K562 (cell line): ENCODE measurements around the gene ZGLP1. TPM values are rescaled to one million over a fixed set of nuclear protein-coding genes. Genes with fewer than 3 reads are reported as not detected.

Source experiments
- CHD7 ChIP-seq: fragments of 200-600 bp; sonication (generic); IDR thresholded peaks from one replicate; pipeline ENCODE4 v1.6.1; 2012; ENCODE audit warnings: mild to moderate bottlenecking, low read depth, low read length, inconsistent platforms
- DEAF1 ChIP-seq: fragments of 450-650 bp; formaldehyde crosslinking; IDR thresholded peaks from 2 replicates; pipeline ENCODE4 v1.4.0; 2020; ENCODE audit warnings: mild to moderate bottlenecking, moderate library complexity
- HDAC6 ChIP-seq: IDR thresholded peaks from 2 replicates; pipeline ENCODE4 v1.6.1; 2012; ENCODE audit warnings: low read depth, mild to moderate bottlenecking, control low read depth, inconsistent platforms, low read length, moderate library complexity
- MNT ChIP-seq, 2 experiments: fragments of 450-650 bp; conservative IDR thresholded peaks; 2 replicates each; pipeline ENCODE4 v1.6.1; 2017; ENCODE audit warnings: mild to moderate bottlenecking in 2 of 2, moderate library complexity in 2 of 2
- MYBL2 ChIP-seq, 2 experiments: fragments of 450-650 bp in 1 of 2; sonication (generic) in 1 of 2; formaldehyde crosslinking in 1 of 2; IDR thresholded peaks; 2 replicates each; pipeline versions ENCODE4 v1.6.1 to v1.8.1; 2017 to 2022; ENCODE audit warnings: borderline replicate concordance in 1 of 2, inconsistent platforms in 1 of 2, low read depth in 1 of 2, mild to moderate bottlenecking in 1 of 2, missing genetic modification reagents in 1 of 2, moderate library complexity in 1 of 2
- SMAD4 ChIP-seq: fragments of 250-450 bp; sonication (Bioruptor Pico); conservative IDR thresholded peaks from 2 replicates; pipeline ENCODE4 v1.8.0; 2021; ENCODE audit warnings: inconsistent platforms, mild to moderate bottlenecking, moderate library complexity
- ZNF512 ChIP-seq: IDR thresholded peaks from 2 replicates; pipeline ENCODE4 v1.6.1; 2016; ENCODE audit warnings: missing genetic modification characterization, missing compliant biosample characterization
- polyA plus RNA-seq, 8 experiments: library from polyadenylated mRNA; depleted of rRNA in 4 of 8; stranded (reverse) in 5 of 8; unstranded in 3 of 8; fragments of >200 nt; fragmentation: Nextera tagmentation in 2 of 8; fragmentation: Illumina TruSeq in 1 of 8; extraction: Ambion mirVana in 2 of 8; extraction: Trizol in 1 of 8; gene quantifications; 2 replicates each; pipeline versions ENCODE4 v1.2.1 to v1.2.3, GENCODE V29; 2011 to 2014; ENCODE audit warnings: inconsistent platforms in 1 of 8, missing spikeins in 1 of 8
- total RNA-seq, 7 experiments: library from RNA; depleted of rRNA in 6 of 7; stranded (reverse); fragments of >200 nt in 6 of 7; fragmentation: Illumina TruSeq in 2 of 7; extraction: Trizol in 2 of 7; gene quantifications; 2 replicates each; pipeline versions ENCODE4 v1.2.1 to v1.2.3, GENCODE V29; 2011 to 2021; ENCODE audit warnings: low replicate concordance in 1 of 7

The ZGLP1 gene
- total and polyA plus RNA-seq, 9 of the 15 experiments (the other 6 are each of a cell fraction or from before 2014, with no cell fraction given) = 0.24 to 4.5 (median 2.2) TPM

- TF ChIP-seq DEAF1 (no peak), SMAD4 (0 out of 2 replicates have a peak, but pooled peaks have one; percentile 56), ZNF512 (tag) (no peak), CHD7 (no peak), HDAC6 (no peak), MYBL2 (IDR thresholded peaks at IDR 0.05; ENCODE audit: low read depth) (no peak), MYBL2 (CRISPR knock-in tag; IDR thresholded peaks at IDR 0.05; ENCODE audit: borderline replicate concordance) (no peak), MNT (conservative IDR thresholded peaks at IDR 0.05) (peak; percentile 83 to 85)
Observed at GRCh38 chr19:10270616-10271394, 38.8 kb downstream of the ZGLP1 start, which contains the start of gene ICAM1 (continued).
